ENCODE measurements around the gene RTN4. TPM values are rescaled to one million over a fixed set of nuclear protein-coding genes. Genes with fewer than 3 reads are reported as not detected.
"Not testable (repeated sequence)": the region's sequence is repeated elsewhere in the genome, so short reads cannot be mapped to it uniquely, and the experiment has no call there.

The RTN4 gene
- total RNA-seq, 1 experiment from 2014 or later: 342 TPM

DNA sequence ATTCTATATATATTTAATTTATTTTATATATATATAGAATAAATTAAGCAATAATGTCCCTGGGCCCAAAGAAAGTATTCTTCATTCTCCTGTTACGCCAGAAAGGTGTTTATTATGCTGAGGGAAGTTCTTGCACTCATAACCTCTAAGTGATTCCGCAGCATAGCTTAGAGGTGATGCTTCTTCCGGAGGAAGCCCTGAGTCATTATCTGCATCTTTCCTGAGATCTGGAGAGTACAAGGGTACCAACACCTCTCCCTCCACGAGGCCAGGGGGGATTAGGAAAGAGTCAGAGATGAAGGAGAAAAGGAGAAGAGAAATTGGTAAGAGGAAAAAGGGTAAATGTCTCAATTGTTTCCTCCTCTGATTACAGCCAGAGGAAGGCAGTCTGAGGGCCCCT, 43.1 kb upstream of the RTN4 start:
- Histone ChIP-seq H3K9me3 (ENCODE audit: insufficient read depth, low read depth) (peaks cover 4% of the 10 kb centered on the region; the same call in 1 of the 2 replicates), H3K27me3 (ENCODE audit: insufficient read depth, low read depth) (no peaks in the 10 kb centered on the region), H3K9me2 (ENCODE audit: insufficient read depth) (no peaks in the 10 kb centered on the region), H4K20me1 (ENCODE audit: insufficient read depth) (no peaks in the 10 kb centered on the region), H3K36me3 (ENCODE audit: low read depth) (no peaks in the 10 kb centered on the region), H3K4me2 (peak overlapping the region; percentile 55), H3K4me3 (peak overlapping the region; percentile 16; the same call in 1 of the 2 replicates), H3K4me1 (replicated peaks; ENCODE audit: insufficient read depth) (peaks cover 85% of the 10 kb centered on the region), H3F3A (ENCODE audit: insufficient read depth, low read depth) (peaks cover 76% of the 10 kb centered on the region), H3K79me2 (ENCODE audit: low read depth) (peaks cover 35% of the 10 kb centered on the region), H2AFZ (no peak overlapping the region), H3K27ac (peak overlapping the region; percentile 98)
- no peak for TF ChIP-seq EZH2 (IDR thresholded peaks at IDR 0.05; ENCODE audit: low read depth)
- TF ChIP-seq, protein P1, sequence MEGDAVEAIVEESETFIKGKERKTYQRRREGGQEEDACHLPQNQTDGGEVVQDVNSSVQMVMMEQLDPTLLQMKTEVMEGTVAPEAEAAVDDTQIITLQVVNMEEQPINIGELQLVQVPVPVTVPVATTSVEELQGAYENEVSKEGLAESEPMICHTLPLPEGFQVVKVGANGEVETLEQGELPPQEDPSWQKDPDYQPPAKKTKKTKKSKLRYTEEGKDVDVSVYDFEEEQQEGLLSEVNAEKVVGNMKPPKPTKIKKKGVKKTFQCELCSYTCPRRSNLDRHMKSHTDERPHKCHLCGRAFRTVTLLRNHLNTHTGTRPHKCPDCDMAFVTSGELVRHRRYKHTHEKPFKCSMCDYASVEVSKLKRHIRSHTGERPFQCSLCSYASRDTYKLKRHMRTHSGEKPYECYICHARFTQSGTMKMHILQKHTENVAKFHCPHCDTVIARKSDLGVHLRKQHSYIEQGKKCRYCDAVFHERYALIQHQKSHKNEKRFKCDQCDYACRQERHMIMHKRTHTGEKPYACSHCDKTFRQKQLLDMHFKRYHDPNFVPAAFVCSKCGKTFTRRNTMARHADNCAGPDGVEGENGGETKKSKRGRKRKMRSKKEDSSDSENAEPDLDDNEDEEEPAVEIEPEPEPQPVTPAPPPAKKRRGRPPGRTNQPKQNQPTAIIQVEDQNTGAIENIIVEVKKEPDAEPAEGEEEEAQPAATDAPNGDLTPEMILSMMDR (conservative IDR thresholded peaks at IDR 0.05): no peak
- BruUV-seq (replicated peaks): no TSS peak
- DNase-seq: peak; percentile 25 to 93
- intact Hi-C loops (cut with micrococcal nuclease; ENCODE audit: unreplicated experiment): loop anchor here (2.0 kb wide), 1 partner anchor 75 kb away; no protein-coding TSS in a partner anchor
- POLR2A ChIA-PET (ENCODE audit: unreplicated experiment): interaction anchor here (0.6 to 0.8 kb wide), 2 partner anchors 45 to 746 kb away, joined by 3 to 4 read pairs; no protein-coding TSS in a partner anchor
- CTCF ChIA-PET: no interaction called here

DNA sequence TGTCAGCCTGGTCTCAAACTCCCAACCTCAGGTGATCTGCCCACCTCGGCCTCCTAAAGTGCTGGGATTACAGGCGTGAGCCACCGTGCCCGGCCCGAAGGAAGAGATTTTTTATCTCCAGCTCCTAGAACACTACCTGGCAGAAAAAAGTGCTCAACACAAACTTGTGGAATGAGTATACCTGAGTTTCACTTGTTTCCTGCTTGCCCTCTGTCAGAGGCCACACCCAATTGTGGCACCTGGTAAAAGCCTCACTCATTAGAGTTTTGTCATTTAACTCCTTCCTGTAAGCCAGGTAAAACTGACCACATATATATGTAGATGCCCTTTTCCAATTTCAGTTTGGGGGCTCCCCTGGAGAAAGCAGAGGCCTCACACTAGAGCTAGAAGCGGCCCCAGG, 42.2 kb upstream of the RTN4 start:
- Histone ChIP-seq H3K79me2 (ENCODE audit: low read depth) (peaks cover 35% of the 10 kb centered on the region), H2AFZ (peak overlapping the region; percentile 55; the same call in 1 of the 2 replicates), H3K9me3 (ENCODE audit: insufficient read depth, low read depth) (peaks cover 4% of the 10 kb centered on the region; the same call in 1 of the 2 replicates), H3K36me3 (ENCODE audit: low read depth) (no peaks in the 10 kb centered on the region), H3K27me3 (ENCODE audit: insufficient read depth, low read depth) (no peaks in the 10 kb centered on the region), H3K4me1 (replicated peaks; ENCODE audit: insufficient read depth) (peaks cover 84% of the 10 kb centered on the region), H3F3A (ENCODE audit: insufficient read depth, low read depth) (peaks cover 66% of the 10 kb centered on the region), H3K27ac (peak overlapping the region; percentile 98), H3K9me2 (ENCODE audit: insufficient read depth) (no peaks in the 10 kb centered on the region), H3K4me3 (peak overlapping the region; percentile 19; the same call in 1 of the 2 replicates), H4K20me1 (ENCODE audit: insufficient read depth) (no peaks in the 10 kb centered on the region), H3K4me2 (peak overlapping the region; percentile 67)
- peak; percentile 53 to 91 for DNase-seq
- TF ChIP-seq EZH2 (IDR thresholded peaks at IDR 0.05; ENCODE audit: low read depth): no peak
- TF ChIP-seq, protein P1 (conservative IDR thresholded peaks at IDR 0.05): no peak
- CTCF ChIA-PET: interaction anchor here (0.6 kb wide), 2 partner anchors 29 to 339 kb away, joined by 3 to 5 read pairs; no protein-coding TSS in a partner anchor
- intact Hi-C loops (cut with micrococcal nuclease; ENCODE audit: unreplicated experiment): loop anchor here (1.0 to 2.0 kb wide), 3 partner anchors 15 to 76 kb away; partner anchors contain the start of gene RTN4
- POLR2A ChIA-PET (ENCODE audit: unreplicated experiment): interaction anchor here (0.6 to 0.8 kb wide), 6 partner anchors 20 to 747 kb away, joined by 3 to 5 read pairs (median 3); no protein-coding TSS in a partner anchor
- BruUV-seq (replicated peaks): no TSS peak

DNA sequence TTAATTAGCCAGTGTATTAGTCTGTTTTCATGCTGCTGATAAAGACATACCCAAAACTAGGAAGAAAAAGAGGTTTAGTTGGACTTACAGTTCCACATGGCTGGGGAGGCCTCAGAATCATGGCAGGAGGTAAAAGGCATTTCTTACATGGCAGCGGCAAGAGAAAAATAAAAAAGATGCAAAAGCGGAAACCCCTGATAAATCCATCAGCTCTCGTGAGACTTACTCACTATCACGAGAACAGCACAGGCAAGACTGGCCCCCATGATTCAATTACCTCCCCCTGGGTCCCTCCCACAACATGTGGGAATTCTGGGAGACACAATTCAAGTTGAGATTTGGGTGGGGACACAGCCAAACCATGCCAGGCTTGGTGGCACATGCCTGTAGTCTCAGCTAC, 41.4 kb upstream of the RTN4 start:
- CTCF ChIA-PET; H4K20me1 ChIP-seq (ENCODE audit: insufficient read depth); H3K9me3 ChIP-seq (ENCODE audit: insufficient read depth, low read depth); DNase-seq; H2AFZ ChIP-seq; H3K36me3 ChIP-seq (ENCODE audit: low read depth); BruUV-seq (replicated peaks); H3K27me3 ChIP-seq (ENCODE audit: insufficient read depth, low read depth); H3K9me2 ChIP-seq (ENCODE audit: insufficient read depth): not testable (repeated sequence)
- Histone ChIP-seq H3F3A (ENCODE audit: insufficient read depth, low read depth) (peaks cover 59% of the 10 kb centered on the region), H3K79me2 (ENCODE audit: low read depth) (peaks cover 35% of the 10 kb centered on the region), H3K4me3 (peak overlapping the region; percentile 26; the same call in 1 of the 2 replicates), H3K27ac (peak overlapping the region; percentile 98), H3K4me2 (peak overlapping the region; percentile 67), H3K4me1 (replicated peaks; ENCODE audit: insufficient read depth) (peaks cover 81% of the 10 kb centered on the region)
- intact Hi-C loops (cut with micrococcal nuclease; ENCODE audit: unreplicated experiment): loop anchor here (1.0 to 2.0 kb wide), 3 partner anchors 16 to 77 kb away; partner anchors contain the start of gene RTN4
- POLR2A ChIA-PET (ENCODE audit: unreplicated experiment): interaction anchor here (0.5 to 0.6 kb wide), 3 partner anchors 20 to 41 kb away, joined by 3 to 5 read pairs (median 4); partner anchors contain the start of gene RTN4

All from PC-9 (cell line).